OCI-LY1 (cell line): ENCODE results near the gene SLC6A7.

ENCODE experiments used
- H2AFZ ChIP-seq: fragments of 200-600 bp; sonication (generic), shearing (Covaris generic); 2 replicates; pipeline ENCODE4 v1.6.0; 2014; ENCODE audit warnings: antibody characterized with exemption, mild to moderate bottlenecking, low read length
- H3F3A ChIP-seq: fragments of 200-600 bp; sonication (generic), shearing (Covaris generic); 2 replicates; pipeline ENCODE4 v1.6.0; 2014; ENCODE audit warnings: mild to moderate bottlenecking, antibody characterized with exemption, low read length, moderate library complexity; ENCODE audit not compliant: insufficient read depth
- H3K27ac ChIP-seq: fragments of 200-600 bp; sonication (generic); 2 replicates; pipeline ENCODE4 v1.5.1; 2014; ENCODE audit warnings: low read length, mixed run types, mild to moderate bottlenecking, low read depth; ENCODE audit not compliant: poor library complexity, severe bottlenecking
- H3K27me3 ChIP-seq: fragments of 200-600 bp; sonication (generic); 2 replicates; pipeline ENCODE4 v1.6.0; 2014; ENCODE audit warnings: antibody characterized with exemption, mild to moderate bottlenecking, low read length, moderate library complexity; ENCODE audit not compliant: insufficient read depth
- H3K36me3 ChIP-seq: fragments of 200-600 bp; sonication (generic); 2 replicates; pipeline ENCODE4 v1.6.1; 2014; ENCODE audit warnings: mild to moderate bottlenecking, antibody characterized with exemption, low read length, moderate library complexity, mixed read lengths; ENCODE audit not compliant: insufficient read depth
- H3K4me1 ChIP-seq: fragments of 200-600 bp; sonication (generic); 2 replicates; pipeline ENCODE4 v1.5.1; 2014; ENCODE audit warnings: mild to moderate bottlenecking, low read length, moderate library complexity; ENCODE audit not compliant: insufficient read depth, severe bottlenecking
- H3K4me2 ChIP-seq: fragments of 200-600 bp; sonication (generic), shearing (Covaris generic); 2 replicates; pipeline ENCODE4 v1.6.1; 2014; ENCODE audit warnings: low read length
- H3K4me3 ChIP-seq: fragments of 200-600 bp; sonication (generic); 2 replicates; pipeline ENCODE4 v1.5.1; 2014; ENCODE audit warnings: low read length, low read depth, mild to moderate bottlenecking, mixed read lengths; ENCODE audit not compliant: poor library complexity, severe bottlenecking
- H3K79me2 ChIP-seq: fragments of 200-600 bp; shearing (Covaris generic); 2 replicates; pipeline ENCODE4 v1.6.1; 2016; ENCODE audit warnings: mixed run types, low read length, mixed read lengths; ENCODE audit not compliant: insufficient read depth
- H3K9ac ChIP-seq: fragments of 200-600 bp; sonication (generic), shearing (Covaris generic); 2 replicates; pipeline ENCODE4 v1.6.1; 2014; ENCODE audit warnings: mild to moderate bottlenecking, low read length, mixed read lengths
- H3K9me2 ChIP-seq: fragments of 200-600 bp; sonication (generic), shearing (Covaris generic); 2 replicates; pipeline ENCODE4 v1.6.1; 2014; ENCODE audit warnings: low read depth, mild to moderate bottlenecking, low read length, mixed read lengths
- H3K9me3 ChIP-seq: fragments of 200-600 bp; shearing (Covaris generic); 2 replicates; pipeline ENCODE4 v1.6.1; 2014; ENCODE audit warnings: low read length, mixed read lengths
- H4K20me1 ChIP-seq: fragments of 200-600 bp; sonication (generic), shearing (Covaris generic); 2 replicates; pipeline ENCODE4 v1.6.0; 2016; ENCODE audit warnings: mild to moderate bottlenecking, low read length; ENCODE audit not compliant: insufficient read depth
- EZH2 ChIP-seq: fragments of 200-600 bp; sonication (generic), shearing (Covaris generic); IDR thresholded peaks from 2 replicates; pipeline ENCODE4 v1.8.0; 2017; ENCODE audit warnings: borderline replicate concordance, mixed run types, mild to moderate bottlenecking, antibody characterized with exemption, low read length, moderate library complexity, mixed read lengths
- TF ChIP-seq, protein P1 (sequence below): fragments of 200-600 bp; sonication (generic), shearing (Covaris generic); IDR thresholded peaks from 2 replicates; pipeline ENCODE4 v1.5.1; 2017; ENCODE audit warnings: mild to moderate bottlenecking, antibody characterized with exemption, low read length, moderate library complexity, mixed read lengths

Gene SLC6A7

DNA sequence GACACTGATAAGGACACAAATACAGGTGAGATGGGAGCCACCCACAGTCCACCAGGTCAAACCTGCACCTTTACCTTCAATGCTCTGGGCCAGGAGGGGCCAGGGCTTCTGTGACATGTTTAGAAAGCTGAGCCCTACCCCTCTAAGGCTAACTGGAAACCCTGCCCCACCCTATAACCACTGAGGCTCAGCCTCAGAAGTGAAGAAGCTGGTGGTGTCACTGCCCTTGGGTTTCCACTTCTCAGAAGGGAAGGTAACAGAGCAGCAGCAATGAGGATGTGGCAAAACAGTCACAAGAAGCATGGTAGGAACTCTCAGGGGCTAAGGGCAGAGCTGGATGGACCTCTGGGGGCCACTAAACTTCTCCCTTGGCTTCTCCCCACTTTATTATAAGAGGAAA lies 40.2 kb upstream of the SLC6A7 start:
- Histone ChIP-seq H3F3A (no peaks in the 10 kb centered on the region), H3K9me2 (no peaks in the 10 kb centered on the region), H3K27me3 (peaks cover 10% of the 10 kb centered on the region; the same call in 1 of the 2 replicates), H3K9me3 (no peaks in the 10 kb centered on the region), H4K20me1 (no peaks in the 10 kb centered on the region), H3K79me2 (no peaks in the 10 kb centered on the region), H3K4me3 (no peak overlapping the region), H2AFZ (no peak overlapping the region), H3K27ac (no peak overlapping the region), H3K36me3 (no peaks in the 10 kb centered on the region), H3K4me2 (no peak overlapping the region), H3K4me1 (no peaks in the 10 kb centered on the region), H3K9ac (no peak overlapping the region)
- TF ChIP-seq, protein P1, sequence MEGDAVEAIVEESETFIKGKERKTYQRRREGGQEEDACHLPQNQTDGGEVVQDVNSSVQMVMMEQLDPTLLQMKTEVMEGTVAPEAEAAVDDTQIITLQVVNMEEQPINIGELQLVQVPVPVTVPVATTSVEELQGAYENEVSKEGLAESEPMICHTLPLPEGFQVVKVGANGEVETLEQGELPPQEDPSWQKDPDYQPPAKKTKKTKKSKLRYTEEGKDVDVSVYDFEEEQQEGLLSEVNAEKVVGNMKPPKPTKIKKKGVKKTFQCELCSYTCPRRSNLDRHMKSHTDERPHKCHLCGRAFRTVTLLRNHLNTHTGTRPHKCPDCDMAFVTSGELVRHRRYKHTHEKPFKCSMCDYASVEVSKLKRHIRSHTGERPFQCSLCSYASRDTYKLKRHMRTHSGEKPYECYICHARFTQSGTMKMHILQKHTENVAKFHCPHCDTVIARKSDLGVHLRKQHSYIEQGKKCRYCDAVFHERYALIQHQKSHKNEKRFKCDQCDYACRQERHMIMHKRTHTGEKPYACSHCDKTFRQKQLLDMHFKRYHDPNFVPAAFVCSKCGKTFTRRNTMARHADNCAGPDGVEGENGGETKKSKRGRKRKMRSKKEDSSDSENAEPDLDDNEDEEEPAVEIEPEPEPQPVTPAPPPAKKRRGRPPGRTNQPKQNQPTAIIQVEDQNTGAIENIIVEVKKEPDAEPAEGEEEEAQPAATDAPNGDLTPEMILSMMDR = no peak
- TF ChIP-seq EZH2 = no peak

DNA sequence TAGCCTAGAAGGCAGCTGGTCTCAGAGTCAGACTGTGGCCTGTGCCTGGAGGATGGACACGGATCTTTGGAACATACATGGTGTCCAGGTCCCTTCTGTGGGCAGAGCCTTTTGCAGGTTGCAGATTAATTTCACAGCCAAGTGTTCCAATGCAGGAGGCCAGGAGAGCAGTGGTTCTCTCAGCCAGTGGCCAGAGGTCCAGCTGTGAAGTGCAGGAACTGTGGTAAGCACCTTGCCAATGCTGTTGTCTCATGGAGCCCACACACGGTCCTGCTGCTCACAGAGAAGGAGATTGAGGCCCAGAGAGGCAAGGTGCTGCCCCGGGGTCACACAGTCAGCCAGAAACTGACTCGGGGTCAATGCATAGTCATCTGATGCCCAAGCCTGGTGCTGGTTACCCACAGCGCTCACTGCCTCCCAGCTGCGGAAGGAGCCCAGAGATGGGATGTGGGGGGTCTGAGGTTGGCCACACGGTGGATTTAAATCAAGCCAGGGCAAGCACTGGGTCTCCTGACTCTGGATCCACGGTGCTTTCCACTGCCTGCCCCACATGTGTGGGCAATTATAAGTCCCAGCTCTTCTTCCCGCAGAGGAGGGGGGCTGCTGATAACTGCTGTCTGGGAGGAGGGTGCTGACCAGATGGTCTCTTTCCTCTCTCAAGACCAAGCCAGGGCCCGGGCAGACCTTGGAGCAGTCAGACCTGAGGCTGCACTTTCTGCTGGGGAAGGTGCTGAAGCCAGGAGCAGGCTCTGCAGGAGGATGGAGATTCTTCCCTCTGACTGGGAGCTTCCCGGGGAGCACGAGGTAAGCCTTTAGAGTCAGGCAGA lies 37.0 kb upstream of the SLC6A7 start:
- H2AFZ ChIP-seq = no peak overlapping the region
- no peak overlapping the region for H3K4me2 ChIP-seq
- H3K36me3 ChIP-seq = no peaks in the 10 kb centered on the region
- H3K79me2 ChIP-seq = no peaks in the 10 kb centered on the region
- TF ChIP-seq, protein P1 = no peak
- TF ChIP-seq EZH2 = no peak
- H4K20me1 ChIP-seq = no peaks in the 10 kb centered on the region
- no peak overlapping the region for H3K27ac ChIP-seq
- H3K4me3 ChIP-seq = no peak overlapping the region
- no peaks in the 10 kb centered on the region for H3F3A ChIP-seq
- no peaks in the 10 kb centered on the region for H3K9me3 ChIP-seq
- no peaks in the 10 kb centered on the region for H3K9me2 ChIP-seq
- no peak overlapping the region for H3K9ac ChIP-seq
- no peaks in the 10 kb centered on the region for H3K27me3 ChIP-seq
- H3K4me1 ChIP-seq = no peaks in the 10 kb centered on the region

DNA sequence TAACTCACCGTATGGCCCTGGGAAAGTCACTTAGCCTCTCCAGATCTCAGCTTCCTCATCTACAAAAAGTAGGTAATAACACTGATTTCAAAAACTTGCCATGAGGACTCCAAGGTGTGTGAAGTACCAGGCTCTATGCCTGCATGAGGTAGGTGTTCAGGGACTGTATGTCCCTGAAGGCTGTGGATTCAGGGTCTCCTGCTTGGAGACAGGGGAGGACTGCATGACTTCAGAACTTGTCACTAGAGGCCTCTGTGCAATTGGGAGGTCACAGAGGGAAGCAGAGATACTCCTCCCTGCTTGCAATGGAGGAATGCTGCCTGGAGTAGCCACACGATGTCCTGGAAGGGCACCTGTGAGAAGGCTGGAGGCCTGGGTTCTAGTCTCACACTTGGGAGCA lies 36.4 kb upstream of the SLC6A7 start:
- Histone ChIP-seq H3K4me2 (no peak overlapping the region), H3K79me2 (no peaks in the 10 kb centered on the region), H3K9me3 (no peaks in the 10 kb centered on the region), H3K27ac (no peak overlapping the region), H4K20me1 (no peaks in the 10 kb centered on the region), H3F3A (no peaks in the 10 kb centered on the region), H3K4me1 (no peaks in the 10 kb centered on the region), H3K4me3 (no peak overlapping the region), H2AFZ (no peak overlapping the region), H3K9me2 (no peaks in the 10 kb centered on the region), H3K27me3 (no peaks in the 10 kb centered on the region), H3K36me3 (no peaks in the 10 kb centered on the region), H3K9ac (no peak overlapping the region)
- TF ChIP-seq, protein P1 = no peak
- no peak for TF ChIP-seq EZH2
